H1 (cell line): ENCODE data around the gene FLCN. TPM values are rescaled to one million over a fixed set of nuclear protein-coding genes. Genes with fewer than 3 reads are reported as not detected.
A peak's percentile ranks its signal among the peaks of the same experiment; 100 is the strongest.

Experiments
- polyA plus RNA-seq, 7 experiments: library from polyadenylated mRNA; depleted of rRNA in 3 of 7; stranded (reverse) in 5 of 7; unstranded in 2 of 7; fragments of >200 nt in 5 of 7; fragments of 200-250 nt in 2 of 7; gene quantifications; 1 replicate in 5 of 7; 2 replicates in 1 of 7; 4 replicates in 1 of 7; pipeline versions ENCODE4 v1.2.1 to v1.2.3, GENCODE V29; 2011 to 2013; ENCODE audit warnings: missing spikeins in 2 of 7, mixed read lengths in 2 of 7
- total RNA-seq: library from RNA; stranded (reverse); fragmentation: NEBNext Ultra II Directional; extraction: Animal tissue kit (Norgen Biotek cat#: 25700); gene quantifications from 2 replicates; pipeline ENCODE4 v1.2.1, GENCODE V29; 2021
- TF ChIP-seq, protein P1 (sequence below): IDR thresholded peaks from 2 replicates; pipeline ENCODE4 v1.6.1; 2012; ENCODE audit warnings: inconsistent platforms

FLCN gene
- total and polyA plus RNA-seq, 2 of the 8 experiments (the other 6 are each of a cell fraction or from before 2014, with no cell fraction given), result 15.6 to 34.6 TPM

DNA sequence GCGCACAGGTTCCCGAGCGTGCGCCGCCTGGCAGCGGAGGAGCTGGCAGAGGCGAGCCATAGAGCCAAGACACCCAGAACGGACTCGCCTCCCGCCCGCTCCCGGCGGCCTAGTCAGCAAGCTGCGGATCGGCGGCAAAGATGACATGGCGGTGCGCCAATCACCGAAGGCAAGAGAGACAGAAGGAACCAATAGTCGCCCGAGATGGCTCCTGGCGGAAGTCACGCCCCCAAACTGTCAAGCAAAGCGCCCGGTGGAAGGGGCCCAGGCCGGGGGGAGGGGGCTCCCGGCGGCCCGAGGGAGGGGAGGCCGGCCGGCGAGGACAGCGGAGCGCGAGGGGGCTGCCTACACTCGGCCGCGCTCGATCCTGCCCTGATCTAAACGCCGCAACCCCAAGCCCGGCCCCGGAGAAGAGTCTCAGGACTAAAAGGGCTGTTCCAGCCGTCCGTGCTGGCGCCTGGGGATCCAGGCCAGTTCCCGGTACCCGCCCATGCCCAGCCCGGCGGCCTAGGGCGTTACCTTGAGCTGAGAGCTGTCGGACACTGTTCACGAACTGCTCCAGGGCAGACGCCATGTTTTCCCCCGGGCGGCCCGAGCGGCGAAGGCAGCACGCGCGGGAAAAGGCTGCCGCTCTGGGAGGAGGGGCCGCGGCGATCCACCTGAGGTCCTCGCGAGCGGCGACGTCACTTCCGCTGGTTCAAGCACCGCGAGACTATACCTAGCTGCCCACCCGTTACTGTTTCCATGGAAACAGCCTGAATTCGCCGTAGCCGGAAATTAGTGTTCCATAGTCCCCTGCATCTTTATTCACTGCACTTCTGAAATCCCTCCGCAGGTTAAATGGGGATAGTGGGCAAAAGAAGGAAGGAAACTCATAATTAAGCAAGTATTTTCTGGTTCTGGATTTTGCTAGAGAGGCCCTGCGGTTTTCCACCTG lies 43.9 kb upstream of the FLCN start, which contains the start of gene COPS3 (continued):
- TF ChIP-seq, protein P1, sequence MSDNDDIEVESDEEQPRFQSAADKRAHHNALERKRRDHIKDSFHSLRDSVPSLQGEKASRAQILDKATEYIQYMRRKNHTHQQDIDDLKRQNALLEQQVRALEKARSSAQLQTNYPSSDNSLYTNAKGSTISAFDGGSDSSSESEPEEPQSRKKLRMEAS, result peak; percentile 56
